ENCODE measurements around the gene POLA2. TPM values are rescaled to one million over a fixed set of nuclear protein-coding genes. Genes with fewer than 3 reads are reported as not detected.

Gene POLA2
- polyA plus RNA-seq, 3 donors, result 4.0 to 8.3 (median 5.2) TPM

- Histone ChIP-seq H3K4me3 (replicated peaks in 1 of 3; ENCODE audit: low read depth in 2 of 3, low read length in 3 of 3) (peak overlapping the region in 1 of 3 experiments; percentile 98), H3K27ac (ENCODE audit: low read depth in 1 of 2, low read length in 2 of 2) (peak overlapping the region; percentile 13 to 53), H4K20me1 (ENCODE audit: insufficient read depth, low read length) (peaks cover 73% of the 10 kb centered on the region), H3K36me3 (replicated peaks in 1 of 2; ENCODE audit: control insufficient read depth in 1 of 2, insufficient read depth in 2 of 2, low read length in 2 of 2) (peaks cover 18 to 19% of the 10 kb centered on the region in 2 donors), H3K9me3 (replicated peaks in 1 of 2; ENCODE audit: control insufficient read depth in 1 of 2, insufficient read depth in 1 of 2, low read length in 2 of 2) (no peaks in the 10 kb centered on the region), H3K9ac (ENCODE audit: insufficient read depth, low read length, poor library complexity, severe bottlenecking) (no peak overlapping the region), H3K27me3 (ENCODE audit: control insufficient read depth in 2 of 2, insufficient read depth in 2 of 2, low read length in 2 of 2) (peaks cover 2 to 11% of the 10 kb centered on the region in 2 donors), H2AFZ (ENCODE audit: insufficient read depth, low read depth, low read length, poor library complexity, severe bottlenecking) (no peak overlapping the region), H3K4me2 (replicated peaks; ENCODE audit: extremely low read depth, low read length, poor library complexity, severe bottlenecking) (peak overlapping the region; percentile 89), H3K4me1 (ENCODE audit: control insufficient read depth in 1 of 2, insufficient read depth in 2 of 2, low read length in 2 of 2) (peaks cover 37 to 50% of the 10 kb centered on the region in 2 donors), H3K79me2 (ENCODE audit: insufficient read depth, low read length) (peaks cover 7% of the 10 kb centered on the region)
- H3K36me3 Mint-ChIP-seq, result peaks cover 20 to 24% of the 10 kb centered on the region in 2 donors
- H3K9me3 Mint-ChIP-seq, result peaks cover 0 to 3% (median 0%) of the 10 kb centered on the region in 7 donors
- H3K4me1 Mint-ChIP-seq, result peaks cover 33% of the 10 kb centered on the region
- WGBS (ENCODE audit: insufficient coverage), result 80% methylated on average over 2 of the region's 13 CpGs
- intact Hi-C loops (cut with micrococcal nuclease), result loop anchor here in 1 of 2 donors (10.0 kb wide), 1 partner anchor 112 kb away; no protein-coding TSS in a partner anchor
- H3K27me3 Mint-ChIP-seq (ENCODE audit: low read depth in 3 of 3), result peaks cover 18 to 32% (median 25%) of the 10 kb centered on the region in 3 donors
- peak overlapping the region in 6 of 7 donors; percentile 30 to 89 (median 52) for H3K27ac Mint-ChIP-seq
- TF ChIP-seq CTCF (IDR thresholded peaks at IDR 0.05), result no peak
- peak overlapping the region; percentile 86 to 90 for H3K4me3 Mint-ChIP-seq
- no peak for DNase-seq
Measured at GRCh38 chr11:65317025-65317786, 55.4 kb downstream of the POLA2 start.

GRCh38 chr11:65320386-65321075 lies 58.8 kb downstream of the POLA2 start:
- H3K4me1 Mint-ChIP-seq, result peaks cover 19% of the 10 kb centered on the region
- peaks cover 20 to 22% of the 10 kb centered on the region in 2 donors for H3K4me1 ChIP-seq (ENCODE audit: control insufficient read depth in 1 of 2, insufficient read depth in 2 of 2, low read length in 2 of 2)

More at GRCh38 chr11:65320386-65321075, 58.8 kb downstream of the POLA2 start:
- H3K27me3 Mint-ChIP-seq (ENCODE audit: low read depth in 3 of 3), result peaks cover 6 to 12% (median 9%) of the 10 kb centered on the region in 3 donors
- H3K27ac Mint-ChIP-seq, result no peak overlapping the region
- DNase-seq, result no peak
- Histone ChIP-seq H3K9ac (ENCODE audit: insufficient read depth, low read length, poor library complexity, severe bottlenecking) (no peak overlapping the region), H3K4me3 (replicated peaks in 1 of 3; ENCODE audit: low read depth in 2 of 3, low read length in 3 of 3) (no peak overlapping the region), H2AFZ (ENCODE audit: insufficient read depth, low read depth, low read length, poor library complexity, severe bottlenecking) (no peak overlapping the region), H3K27me3 (ENCODE audit: control insufficient read depth in 2 of 2, insufficient read depth in 2 of 2, low read length in 2 of 2) (no peaks in the 10 kb centered on the region), H3K36me3 (replicated peaks in 1 of 2; ENCODE audit: control insufficient read depth in 1 of 2, insufficient read depth in 2 of 2, low read length in 2 of 2) (peaks cover 22 to 24% of the 10 kb centered on the region in 2 donors), H3K9me3 (replicated peaks in 1 of 2; ENCODE audit: control insufficient read depth in 1 of 2, insufficient read depth in 1 of 2, low read length in 2 of 2) (no peaks in the 10 kb centered on the region), H3K79me2 (ENCODE audit: insufficient read depth, low read length) (peaks cover 7% of the 10 kb centered on the region), H3K4me2 (replicated peaks; ENCODE audit: extremely low read depth, low read length, poor library complexity, severe bottlenecking) (no peak overlapping the region), H3K27ac (ENCODE audit: low read depth in 1 of 2, low read length in 2 of 2) (no peak overlapping the region), H4K20me1 (ENCODE audit: insufficient read depth, low read length) (peaks cover 83% of the 10 kb centered on the region)
- peaks cover 0 to 3% (median 0%) of the 10 kb centered on the region in 7 donors for H3K9me3 Mint-ChIP-seq
- intact Hi-C loops (cut with micrococcal nuclease), result no loop called here
- H3K4me3 Mint-ChIP-seq, result no peak overlapping the region
- peaks cover 25 to 26% of the 10 kb centered on the region in 2 donors for H3K36me3 Mint-ChIP-seq
- whole genome bisulfite sequencing (ENCODE audit: insufficient coverage), result 91% methylated on average over 16 of the region's 22 CpGs
- TF ChIP-seq CTCF (IDR thresholded peaks at IDR 0.05), result no peak
